ENCODE data around the gene SOCS4.

Gene SOCS4

GRCh38 chr14:55085060-55085660 is 58.1 kb downstream of the SOCS4 start:
- DNase-seq (ENCODE audit: low read depth in 2 of 2), result no peak

- no peak for DNase-seq (ENCODE audit: low read depth in 2 of 2)
These were observed 59.9 kb downstream of the SOCS4 start for GRCh38 chr14:55086938-55087337.

- DNase-seq (ENCODE audit: low read depth in 2 of 2), result no peak
These were observed 61.3 kb downstream of the SOCS4 start for GRCh38 chr14:55088356-55088755.

GRCh38 chr14:55092341-55092740 is 65.3 kb downstream of the SOCS4 start:
- DNase-seq (ENCODE audit: low read depth in 2 of 2), result no peak

GRCh38 chr14:55094292-55095157 is 67.5 kb downstream of the SOCS4 start:
- DNase-seq (ENCODE audit: low read depth in 2 of 2), result no peak

- DNase-seq (ENCODE audit: low read depth in 2 of 2), result peak; percentile 28 to 34
These were observed 71.0 kb downstream of the SOCS4 start for GRCh38 chr14:55097881-55098560.

GRCh38 chr14:55098561-55098898 is 71.5 kb downstream of the SOCS4 start:
- no peak for DNase-seq (ENCODE audit: low read depth in 2 of 2)
